IgD-negative memory B cell (primary cell): ENCODE measurements around the gene CSRNP3. TPM values are rescaled to one million over a fixed set of nuclear protein-coding genes. Genes with fewer than 3 reads are reported as not detected.

Source experiments
- H3K27ac Mint-ChIP-seq, 3 donors: one replicate each; pipeline ENCODE4 v1.8.0; 2020 to 2022; ENCODE audit warnings: mild to moderate bottlenecking in 3 of 3, mixed read lengths in 3 of 3, moderate library complexity in 1 of 3
- H3K27me3 Mint-ChIP-seq: one replicate; pipeline ENCODE4 v1.8.0; 2021; ENCODE audit warnings: mixed read lengths
- H3K36me3 Mint-ChIP-seq: one replicate; pipeline ENCODE4 v1.8.0; 2020; ENCODE audit warnings: mild to moderate bottlenecking, mixed read lengths
- H3K4me1 Mint-ChIP-seq, 3 donors: one replicate each; pipeline ENCODE4 v1.8.0; 2020 to 2022; ENCODE audit warnings: mixed read lengths in 3 of 3, mild to moderate bottlenecking in 1 of 3
- H3K4me3 Mint-ChIP-seq, 4 donors: one replicate each; pipeline ENCODE4 v1.8.0; 2020 to 2022; ENCODE audit warnings: mild to moderate bottlenecking in 4 of 4, mixed read lengths in 4 of 4, moderate library complexity in 3 of 4
- H3K9me3 Mint-ChIP-seq, 3 donors: one replicate each; pipeline ENCODE4 v1.8.0; 2020 to 2021; ENCODE audit warnings: mixed read lengths in 3 of 3, mild to moderate bottlenecking in 1 of 3
- polyA plus RNA-seq: library from polyadenylated mRNA; unstranded; fragments of 300-500 nt; fragmentation: Illumina TruSeq; gene quantifications from one replicate; pipeline ENCODE4 v1.2.3, GENCODE V29; 2021

CSRNP3 gene
- polyA plus RNA-seq, 1 donor from 2014 or later = not detected

- H3K36me3 Mint-ChIP-seq = peaks cover 4% of the 10 kb centered on the region
- peaks cover 5 to 6% (median 6%) of the 10 kb centered on the region in 3 donors for H3K9me3 Mint-ChIP-seq
- H3K27ac Mint-ChIP-seq = no peak overlapping the region
- H3K27me3 Mint-ChIP-seq = peaks cover 2% of the 10 kb centered on the region
- H3K4me1 Mint-ChIP-seq = peaks cover 4 to 14% (median 5%) of the 10 kb centered on the region in 3 donors
- H3K4me3 Mint-ChIP-seq = no peak overlapping the region
Observed at GRCh38 chr2:165675551-165675968, 206.1 kb downstream of the CSRNP3 start.

GRCh38 chr2:165678882-165679281, 209.4 kb downstream of the CSRNP3 start:
- Mint-ChIP-seq H3K36me3 (peaks cover 1% of the 10 kb centered on the region), H3K9me3 (no peaks in the 10 kb centered on the region), H3K4me3 (no peak overlapping the region), H3K4me1 (peaks cover 0 to 5% (median 2%) of the 10 kb centered on the region in 3 donors), H3K27me3 (no peaks in the 10 kb centered on the region), H3K27ac (no peak overlapping the region)

GRCh38 chr2:165679621-165680020, 210.1 kb downstream of the CSRNP3 start:
- Mint-ChIP-seq H3K9me3 (no peaks in the 10 kb centered on the region), H3K27me3 (no peaks in the 10 kb centered on the region), H3K36me3 (peaks cover 1% of the 10 kb centered on the region), H3K27ac (no peak overlapping the region), H3K4me1 (peaks cover 0 to 5% (median 2%) of the 10 kb centered on the region in 3 donors), H3K4me3 (no peak overlapping the region)

- Mint-ChIP-seq H3K27me3 (peaks cover 1% of the 10 kb centered on the region), H3K9me3 (no peaks in the 10 kb centered on the region), H3K36me3 (peaks cover 3% of the 10 kb centered on the region), H3K4me1 (no peaks in the 10 kb centered on the region), H3K4me3 (no peak overlapping the region), H3K27ac (no peak overlapping the region)
Observed at GRCh38 chr2:165681841-165682240, 212.3 kb downstream of the CSRNP3 start.

- H3K9me3 Mint-ChIP-seq = no peaks in the 10 kb centered on the region
- no peaks in the 10 kb centered on the region for H3K4me1 Mint-ChIP-seq
- H3K36me3 Mint-ChIP-seq = peaks cover 3% of the 10 kb centered on the region
- no peak overlapping the region for H3K27ac Mint-ChIP-seq
- H3K4me3 Mint-ChIP-seq = no peak overlapping the region
- H3K27me3 Mint-ChIP-seq = peaks cover 3% of the 10 kb centered on the region
Observed at GRCh38 chr2:165682546-165682945, 213.0 kb downstream of the CSRNP3 start.

- Mint-ChIP-seq H3K9me3 (no peaks in the 10 kb centered on the region), H3K27me3 (peaks cover 3% of the 10 kb centered on the region), H3K4me3 (no peak overlapping the region), H3K36me3 (peaks cover 2% of the 10 kb centered on the region), H3K27ac (no peak overlapping the region), H3K4me1 (no peaks in the 10 kb centered on the region)
Observed at GRCh38 chr2:165686800-165687199, 217.3 kb downstream of the CSRNP3 start.

GRCh38 chr2:165687426-165688002, 218.0 kb downstream of the CSRNP3 start:
- Mint-ChIP-seq H3K9me3 (no peaks in the 10 kb centered on the region), H3K27ac (no peak overlapping the region), H3K27me3 (peaks cover 3% of the 10 kb centered on the region), H3K4me1 (no peaks in the 10 kb centered on the region), H3K36me3 (peaks cover 2% of the 10 kb centered on the region), H3K4me3 (no peak overlapping the region)

- Mint-ChIP-seq H3K27ac (no peak overlapping the region), H3K4me3 (no peak overlapping the region), H3K27me3 (peaks cover 3% of the 10 kb centered on the region), H3K4me1 (no peaks in the 10 kb centered on the region), H3K36me3 (peaks cover 2% of the 10 kb centered on the region), H3K9me3 (no peaks in the 10 kb centered on the region)
Observed at GRCh38 chr2:165691615-165692014, 222.1 kb downstream of the CSRNP3 start.

- H3K4me1 Mint-ChIP-seq = no peaks in the 10 kb centered on the region
- no peaks in the 10 kb centered on the region for H3K9me3 Mint-ChIP-seq
- no peak overlapping the region for H3K27ac Mint-ChIP-seq
- H3K27me3 Mint-ChIP-seq = peaks cover 3% of the 10 kb centered on the region
- H3K36me3 Mint-ChIP-seq = no peaks in the 10 kb centered on the region
- H3K4me3 Mint-ChIP-seq = no peak overlapping the region
Observed at GRCh38 chr2:165692906-165693305, 223.4 kb downstream of the CSRNP3 start.

GRCh38 chr2:165693838-165694237, 224.3 kb downstream of the CSRNP3 start:
- Mint-ChIP-seq H3K27ac (no peak overlapping the region), H3K27me3 (peaks cover 3% of the 10 kb centered on the region), H3K4me1 (peaks cover 0 to 1% (median 0%) of the 10 kb centered on the region in 3 donors)

GRCh38 chr2:165697748-165698443, 228.4 kb downstream of the CSRNP3 start:
- H3K27ac Mint-ChIP-seq = no peak overlapping the region
- no peaks in the 10 kb centered on the region for H3K9me3 Mint-ChIP-seq
- peaks cover 3% of the 10 kb centered on the region for H3K27me3 Mint-ChIP-seq
- H3K4me3 Mint-ChIP-seq = no peak overlapping the region
- no peaks in the 10 kb centered on the region for H3K36me3 Mint-ChIP-seq
- H3K4me1 Mint-ChIP-seq = peaks cover 0 to 8% (median 5%) of the 10 kb centered on the region in 3 donors

More at GRCh38 chr2:165693838-165694237, 224.3 kb downstream of the CSRNP3 start:
- Mint-ChIP-seq H3K4me3 (no peak overlapping the region), H3K9me3 (no peaks in the 10 kb centered on the region), H3K36me3 (no peaks in the 10 kb centered on the region)

GRCh38 chr2:165698444-165698884, 229.0 kb downstream of the CSRNP3 start:
- H3K9me3 Mint-ChIP-seq = no peaks in the 10 kb centered on the region
- peaks cover 3% of the 10 kb centered on the region for H3K27me3 Mint-ChIP-seq
- no peak overlapping the region for H3K4me3 Mint-ChIP-seq
- H3K4me1 Mint-ChIP-seq = peaks cover 0 to 8% (median 5%) of the 10 kb centered on the region in 3 donors
- no peaks in the 10 kb centered on the region for H3K36me3 Mint-ChIP-seq
- no peak overlapping the region for H3K27ac Mint-ChIP-seq

- Mint-ChIP-seq H3K27me3 (peaks cover 3% of the 10 kb centered on the region), H3K9me3 (no peaks in the 10 kb centered on the region), H3K27ac (no peak overlapping the region), H3K36me3 (no peaks in the 10 kb centered on the region), H3K4me3 (peak overlapping the region in 1 of 4 donors; percentile 76), H3K4me1 (peaks cover 0 to 8% (median 5%) of the 10 kb centered on the region in 3 donors)
Observed at GRCh38 chr2:165699946-165700345, 230.4 kb downstream of the CSRNP3 start.

GRCh38 chr2:165700531-165700930, 231.0 kb downstream of the CSRNP3 start:
- H3K36me3 Mint-ChIP-seq = no peaks in the 10 kb centered on the region
- no peaks in the 10 kb centered on the region for H3K9me3 Mint-ChIP-seq
- H3K4me1 Mint-ChIP-seq = peaks cover 0 to 8% (median 5%) of the 10 kb centered on the region in 3 donors
- H3K27me3 Mint-ChIP-seq = peaks cover 4% of the 10 kb centered on the region
- no peak overlapping the region for H3K27ac Mint-ChIP-seq
- H3K4me3 Mint-ChIP-seq = no peak overlapping the region

- peaks cover 0 to 8% (median 5%) of the 10 kb centered on the region in 3 donors for H3K4me1 Mint-ChIP-seq
- H3K36me3 Mint-ChIP-seq = no peaks in the 10 kb centered on the region
- peaks cover 4% of the 10 kb centered on the region for H3K27me3 Mint-ChIP-seq
- no peak overlapping the region for H3K27ac Mint-ChIP-seq
- no peaks in the 10 kb centered on the region for H3K9me3 Mint-ChIP-seq
- H3K4me3 Mint-ChIP-seq = no peak overlapping the region
Observed at GRCh38 chr2:165701147-165701546, 231.6 kb downstream of the CSRNP3 start.
